Hematopoietic multipotent progenitor cell treated with erythropoietin and hydrocortisone succinate and interleukin-3 and kit ligand, for 17 days (in vitro differentiated cells): ENCODE measurements around the gene FSCN2.
"Not testable (repeated sequence)": the region's sequence is repeated elsewhere in the genome, so short reads cannot be mapped to it uniquely, and the experiment has no call there.

Source experiments
- DNase-seq: peaks from one replicate; pipeline ENCODE4 v3.0.0-alpha.2; 2015; ENCODE audit warnings: low spot score

The FSCN2 gene

DNA sequence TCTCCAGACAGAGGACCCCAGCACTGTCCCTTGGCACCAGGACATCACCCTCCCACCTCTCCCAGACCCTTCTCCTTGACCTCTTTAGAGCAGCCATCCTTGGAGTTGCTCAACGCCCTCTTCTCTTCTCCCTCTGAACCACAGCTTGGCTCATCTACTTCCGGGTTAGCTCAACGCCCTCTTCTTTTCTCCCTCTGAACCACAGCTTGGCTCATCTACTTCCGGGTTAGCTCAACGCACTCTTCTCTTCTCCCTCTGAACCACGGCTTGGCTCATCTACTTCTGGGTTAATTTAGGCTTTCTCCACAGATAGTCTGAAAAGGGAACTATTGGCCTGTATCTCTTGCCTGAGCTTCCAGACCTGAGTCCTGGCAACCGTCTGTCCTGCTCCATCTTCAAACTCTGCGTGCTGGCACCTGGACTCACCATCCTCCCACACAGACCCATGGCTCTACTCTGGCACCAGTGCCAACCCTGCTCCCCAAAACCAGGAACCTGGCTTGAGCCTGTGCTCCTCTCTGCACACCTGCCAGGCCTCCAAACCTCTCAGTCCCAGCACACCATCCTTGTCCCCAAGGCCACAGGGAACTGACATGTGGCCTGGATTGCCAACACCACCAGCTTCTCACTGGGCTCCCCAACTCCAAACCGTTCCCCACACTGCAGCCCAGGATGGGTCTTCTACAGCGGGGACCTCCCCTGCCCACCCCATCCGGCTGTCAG lies 49.3 kb downstream of the FSCN2 start:
- DNase-seq = no peak

DNA sequence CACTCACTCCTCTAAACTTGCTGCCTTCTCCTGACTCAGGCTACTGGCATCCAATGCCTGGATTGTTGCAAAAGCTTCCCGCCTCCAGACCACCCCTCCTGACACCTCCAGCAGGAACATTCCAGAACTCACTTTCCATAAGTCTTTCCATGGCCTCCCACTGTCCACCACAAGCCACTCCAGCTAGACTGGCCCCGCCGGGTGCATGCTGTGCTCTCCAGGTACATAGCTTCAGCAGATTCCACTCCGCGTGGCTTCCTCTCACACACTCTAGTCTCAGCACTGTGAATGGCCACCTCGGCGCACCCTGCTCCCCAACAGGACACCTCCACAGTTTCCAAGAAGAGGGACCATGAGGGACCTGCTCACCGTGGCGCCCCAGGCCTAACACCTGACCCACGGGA lies 49.9 kb downstream of the FSCN2 start:
- DNase-seq = no peak

DNA sequence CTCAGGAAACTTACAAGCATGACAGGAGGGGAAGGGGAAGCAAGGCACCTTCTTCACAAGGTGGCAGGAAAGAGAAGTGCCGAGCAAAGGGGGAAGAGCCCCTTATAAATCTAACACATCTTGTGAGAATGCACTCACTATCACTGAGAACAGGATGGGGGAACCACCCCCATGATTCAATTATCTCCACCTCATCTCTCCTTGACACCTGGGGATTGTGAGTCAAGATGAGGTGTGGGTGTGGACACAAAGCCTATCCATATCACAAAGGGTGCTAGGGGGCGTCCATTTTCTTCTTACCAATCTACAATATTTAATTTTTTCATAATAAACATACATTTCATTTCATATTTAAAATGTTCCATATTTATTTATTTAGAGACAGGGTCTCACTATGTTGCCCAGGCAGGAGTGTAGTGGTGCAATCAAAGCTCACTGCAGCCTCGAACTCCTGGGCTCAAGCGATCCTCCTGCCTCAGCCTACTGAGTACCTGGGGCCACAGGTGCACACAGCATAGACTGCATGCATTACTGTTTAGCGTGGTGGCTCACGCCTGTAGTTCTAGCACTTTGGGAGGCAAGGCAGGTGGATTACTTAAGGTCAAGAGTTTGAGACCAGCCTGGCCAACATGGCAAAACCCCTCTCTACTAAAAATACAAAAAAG lies 50.5 kb downstream of the FSCN2 start:
- no peak for DNase-seq

DNA sequence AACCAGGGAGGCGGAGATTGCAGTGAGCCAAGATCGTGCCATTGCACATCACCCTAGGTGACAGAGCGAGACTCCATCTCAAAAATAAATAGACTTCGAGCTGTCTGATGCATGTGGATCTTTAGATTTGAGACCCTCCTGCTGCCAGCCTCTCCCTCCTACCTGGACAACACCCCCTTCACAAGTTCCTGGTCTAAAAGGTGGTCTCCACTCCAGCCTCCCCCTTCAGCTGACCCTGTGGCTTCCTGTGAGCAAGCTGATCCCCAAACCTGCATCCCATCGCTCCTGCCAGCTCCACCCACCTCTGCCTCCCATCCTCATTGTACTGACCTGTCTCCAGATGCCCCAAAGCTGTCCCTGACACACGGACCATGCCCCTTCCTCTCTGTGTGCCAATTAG lies 51.1 kb downstream of the FSCN2 start:
- DNase-seq = no peak

DNA sequence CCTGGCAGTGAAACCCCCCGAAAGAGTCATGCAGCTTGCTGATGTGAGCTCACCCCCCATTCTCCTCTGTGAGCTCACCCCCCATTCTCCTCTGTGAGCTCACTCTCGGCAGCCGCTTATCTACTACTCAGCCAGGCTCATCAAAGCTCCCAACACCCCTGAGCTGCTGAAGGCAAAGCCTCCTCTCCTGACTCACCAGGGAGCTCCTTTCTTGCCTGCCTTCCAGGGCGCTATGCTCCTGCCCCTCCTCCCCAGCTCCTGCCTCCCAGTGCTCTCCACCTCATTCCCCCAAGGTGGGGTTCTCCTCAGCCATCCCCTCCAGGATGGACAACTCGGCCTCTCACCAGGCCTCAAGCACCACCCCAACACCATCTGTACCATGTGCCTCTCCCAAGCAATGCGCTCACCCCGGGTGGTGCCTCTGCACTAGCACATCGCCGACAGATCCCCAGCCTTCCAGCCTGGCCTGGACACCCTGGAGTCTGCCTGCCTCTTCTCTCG lies 51.7 kb downstream of the FSCN2 start:
- DNase-seq = no peak

DNA sequence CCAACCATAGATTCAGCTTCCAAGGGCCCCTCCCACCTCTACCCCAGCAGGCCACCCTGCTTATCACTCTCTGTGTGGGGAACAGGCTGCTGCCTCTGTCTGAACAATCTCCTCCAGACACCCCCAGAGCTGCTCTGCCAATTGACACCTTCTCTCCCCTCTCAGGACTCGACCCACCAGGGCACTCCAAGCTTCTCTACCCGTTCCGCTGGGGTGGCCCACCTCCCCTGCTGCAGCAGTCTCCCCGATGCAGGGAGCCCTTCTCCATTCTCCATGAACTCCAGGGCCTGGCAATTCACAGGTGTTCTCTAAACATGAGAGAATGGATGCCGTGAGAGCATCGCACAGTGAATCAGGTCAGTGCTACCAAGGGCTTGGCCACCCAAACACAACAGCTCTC lies 52.3 kb downstream of the FSCN2 start:
- no peak for DNase-seq

DNA sequence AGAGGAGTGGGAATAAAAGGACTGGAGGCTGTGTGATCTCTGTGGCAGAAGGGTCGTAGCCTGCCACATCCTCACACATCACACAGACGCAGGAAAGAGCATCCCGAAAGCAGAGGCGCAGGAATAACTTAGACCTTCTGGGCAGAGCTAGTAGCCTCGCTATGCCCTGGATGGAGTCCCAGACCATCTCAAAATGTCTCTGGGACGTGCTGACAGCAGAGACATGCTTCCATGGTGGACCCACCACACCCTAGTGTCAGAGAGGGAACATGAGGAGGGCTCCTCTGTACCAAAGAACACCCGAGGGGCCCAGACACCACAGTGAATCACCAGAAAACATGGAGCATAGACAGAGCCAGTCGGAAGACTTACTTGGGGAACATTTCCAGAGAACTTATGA lies 53.6 kb downstream of the FSCN2 start:
- no peak for DNase-seq

DNA sequence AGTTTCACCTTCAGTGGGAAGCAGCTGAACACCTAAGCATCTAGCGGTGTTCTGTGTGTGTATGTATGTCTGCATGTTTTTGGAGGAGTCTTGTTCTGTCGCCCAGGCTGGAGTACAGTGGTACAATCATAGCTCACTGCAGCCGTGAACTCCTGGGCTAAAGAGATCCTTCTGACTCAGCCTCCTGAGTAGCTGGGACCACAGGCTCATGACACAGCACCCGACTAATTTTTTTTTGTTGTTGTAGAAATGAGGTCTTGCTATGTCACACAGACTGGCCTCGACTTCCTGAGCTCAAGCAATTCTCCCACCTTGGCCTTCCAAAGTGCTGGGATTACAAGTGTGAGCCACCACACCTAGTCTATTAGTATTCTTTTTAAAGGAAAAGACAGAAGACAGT lies 54.2 kb downstream of the FSCN2 start:
- no peak for DNase-seq

DNA sequence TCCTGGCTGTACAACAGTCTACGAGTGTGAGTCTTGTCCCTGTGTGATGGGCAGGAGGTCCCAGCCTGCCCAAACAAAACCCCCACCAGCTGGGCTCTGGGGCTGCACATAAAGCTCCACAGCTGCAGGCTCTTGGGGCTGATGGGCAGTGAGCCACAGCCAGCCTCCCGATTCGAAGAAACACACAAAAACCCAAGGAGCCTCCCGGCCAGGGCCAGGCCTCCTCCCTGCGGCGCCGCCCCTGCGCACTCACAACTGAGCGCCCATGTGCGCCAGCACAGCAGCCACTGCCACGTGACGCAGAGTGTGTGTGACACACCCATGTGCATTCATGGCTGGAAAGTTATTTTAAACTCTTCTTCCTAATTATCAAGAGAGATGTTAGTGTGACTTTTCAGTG lies 54.6 kb downstream of the FSCN2 start:
- DNase-seq = no peak

DNA sequence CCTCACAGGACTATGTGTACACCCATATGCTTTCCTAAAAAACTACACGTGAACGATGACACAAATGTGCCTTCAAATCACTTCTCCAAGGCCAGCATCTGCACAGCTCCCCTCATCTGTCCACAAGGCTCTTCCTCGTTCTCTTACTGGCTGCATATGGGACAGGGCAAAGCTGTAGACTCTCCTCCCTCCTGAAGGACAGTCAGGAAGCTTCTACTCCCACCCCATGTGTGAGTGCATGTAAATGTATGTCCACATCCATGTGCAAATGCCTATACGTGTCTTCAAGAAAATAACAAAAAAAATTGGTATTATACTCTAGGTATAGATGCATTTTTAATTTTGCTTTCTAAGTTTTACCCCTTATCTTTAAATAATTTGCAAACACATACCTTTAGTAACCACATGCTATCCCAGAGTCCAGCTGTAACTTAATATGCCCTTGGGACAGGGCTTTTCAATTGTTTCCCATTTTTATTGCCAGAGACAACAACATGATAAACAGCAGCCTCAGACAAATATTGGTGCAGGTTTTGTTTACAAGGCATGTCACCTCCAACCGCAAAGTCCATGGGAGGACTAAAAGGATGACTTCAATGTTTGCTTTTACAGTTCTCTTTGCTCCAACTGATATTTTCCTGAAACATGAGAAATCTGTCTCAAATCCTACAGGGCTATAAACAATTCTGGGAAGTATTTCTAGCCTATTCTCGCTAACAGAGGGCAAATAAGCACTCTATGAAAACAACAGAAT lies 55.6 kb downstream of the FSCN2 start:
- no peak for DNase-seq

DNA sequence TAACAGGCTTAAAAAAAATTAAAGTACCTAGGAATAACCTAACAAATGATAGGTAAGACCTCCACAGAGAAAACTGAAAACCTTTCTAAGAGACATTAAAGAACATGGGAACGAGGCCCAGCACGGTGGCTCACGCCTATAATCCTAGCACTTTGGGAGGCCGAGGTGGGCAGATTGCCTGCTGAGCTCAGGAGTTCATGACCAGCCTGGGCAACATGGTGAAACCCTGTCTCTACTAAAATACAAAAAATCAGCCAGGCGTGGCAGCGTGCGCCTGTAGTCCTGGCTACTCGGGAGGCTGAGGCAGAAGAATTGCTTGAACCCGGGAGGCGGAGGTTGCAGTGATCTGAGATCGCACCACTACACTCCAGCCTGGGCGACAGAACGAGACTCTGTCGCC lies 56.6 kb downstream of the FSCN2 start:
- not testable (repeated sequence) for DNase-seq

DNA sequence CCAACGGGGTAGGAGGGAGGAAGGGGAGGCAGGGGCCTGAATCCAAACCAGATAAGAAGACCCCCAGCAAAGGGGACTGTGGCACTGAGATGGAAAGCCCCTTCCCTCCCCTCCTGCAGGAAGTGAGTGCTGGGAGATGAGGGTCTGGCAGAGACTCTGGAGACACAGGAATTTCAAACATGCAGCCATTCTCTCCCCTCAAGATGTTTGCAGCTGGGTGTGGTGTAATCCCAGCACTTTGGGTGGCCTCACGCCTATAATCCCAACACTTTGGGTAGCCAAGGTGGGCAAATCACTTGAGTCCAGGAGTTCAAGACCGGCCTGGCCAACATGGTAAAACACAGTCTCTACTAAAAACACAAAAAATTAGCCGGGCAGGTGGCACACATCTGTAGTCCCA lies 57.9 kb downstream of the FSCN2 start:
- no peak for DNase-seq
